MM.1S (cell line): ENCODE data around the gene CDH1.

Experiments
- DNase-seq: peaks from one replicate; pipeline ENCODE4 v3.0.0-alpha.2; 2015
- H2AFZ ChIP-seq: fragments of 300-600 bp; sonication (generic); 2 replicates; pipeline ENCODE4 v1.6.0; 2016; ENCODE audit warnings: antibody characterized with exemption, low read length
- H3F3A ChIP-seq: fragments of 300-600 bp; sonication (generic); 2 replicates; pipeline ENCODE4 v1.6.1; 2016; ENCODE audit warnings: mild to moderate bottlenecking, antibody characterized with exemption, low read length, moderate library complexity, mixed read lengths; ENCODE audit not compliant: insufficient read depth
- H3K27ac ChIP-seq: fragments of 300-600 bp; sonication (generic); 2 replicates; pipeline ENCODE4 v1.5.1; 2016; ENCODE audit warnings: mild to moderate bottlenecking, low read length
- H3K27me3 ChIP-seq: fragments of 300-600 bp; sonication (generic); replicated peaks from 2 replicates; pipeline ENCODE4 v1.6.0; 2016; ENCODE audit warnings: low read length; ENCODE audit not compliant: insufficient read depth
- H3K36me3 ChIP-seq: fragments of 300-600 bp; sonication (generic); replicated peaks from 2 replicates; pipeline ENCODE4 v1.6.1; 2016; ENCODE audit warnings: mild to moderate bottlenecking, low read length, mixed read lengths; ENCODE audit not compliant: insufficient read depth
- H3K4me1 ChIP-seq: fragments of 300-600 bp; sonication (generic); 2 replicates; pipeline ENCODE4 v1.6.1; 2016; ENCODE audit warnings: low read length, mixed read lengths
- H3K4me2 ChIP-seq: fragments of 300-600 bp; sonication (generic); 2 replicates; pipeline ENCODE4 v1.6.0; 2016; ENCODE audit warnings: low read depth, low read length
- H3K4me3 ChIP-seq: fragments of 300-600 bp; sonication (generic); 2 replicates; pipeline ENCODE4 v1.5.1; 2016; ENCODE audit warnings: low read length, mixed read lengths
- H3K79me2 ChIP-seq: fragments of 300-600 bp; sonication (generic); 2 replicates; pipeline ENCODE4 v1.6.1; 2016; ENCODE audit warnings: mixed run types, low read length, mixed read lengths
- H3K9ac ChIP-seq: fragments of 300-600 bp; sonication (generic); 2 replicates; pipeline ENCODE4 v1.6.1; 2016; ENCODE audit warnings: low read length, mixed read lengths
- H3K9me2 ChIP-seq: fragments of 300-600 bp; sonication (generic); replicated peaks from 2 replicates; pipeline ENCODE4 v1.6.1; 2016; ENCODE audit warnings: mild to moderate bottlenecking, low read length, mixed read lengths; ENCODE audit not compliant: insufficient read depth
- H3K9me3 ChIP-seq: fragments of 300-600 bp; sonication (generic); replicated peaks from 2 replicates; pipeline ENCODE4 v1.6.1; 2016; ENCODE audit warnings: mild to moderate bottlenecking, low read length, mixed read lengths; ENCODE audit not compliant: insufficient read depth
- H4K20me1 ChIP-seq: fragments of 300-600 bp; sonication (generic); 2 replicates; pipeline ENCODE4 v1.6.1; 2016; ENCODE audit warnings: mild to moderate bottlenecking, low read length, moderate library complexity, mixed read lengths; ENCODE audit not compliant: insufficient read depth
- CTCF ChIP-seq: fragments of 300-600 bp; sonication (generic); IDR thresholded peaks from 2 replicates; pipeline ENCODE4 v1.5.1; 2016; ENCODE audit warnings: antibody characterized with exemption, low read length, mixed read lengths
- EZH2 ChIP-seq: fragments of 300-600 bp; sonication (generic); optimal IDR thresholded peaks from 2 replicates; pipeline ENCODE3; 2017; ENCODE audit warnings: low read depth, mild to moderate bottlenecking, antibody characterized with exemption, low read length, mixed read lengths
- EZH2phosphoT487 ChIP-seq: fragments of 300-600 bp; sonication (generic); IDR thresholded peaks from 2 replicates; pipeline ENCODE4 v1.6.1; 2018; ENCODE audit warnings: antibody characterized with exemption, low read length

CDH1 gene

GRCh38 chr16:68732741-68733399 is 4.2 kb upstream of the CDH1 start:
- H3K9me3 ChIP-seq: no peaks in the 10 kb centered on the region

GRCh38 chr16:68733570-68733969 is 3.5 kb upstream of the CDH1 start:
- Histone ChIP-seq H3K9me3 (no peaks in the 10 kb centered on the region), H2AFZ (no peak overlapping the region), H3F3A (no peaks in the 10 kb centered on the region), H3K4me1 (no peaks in the 10 kb centered on the region), H3K9me2 (no peaks in the 10 kb centered on the region), H3K9ac (no peak overlapping the region), H3K36me3 (no peaks in the 10 kb centered on the region), H3K27ac (no peak overlapping the region), H3K4me3 (no peak overlapping the region), H3K4me2 (no peak overlapping the region), H3K79me2 (no peaks in the 10 kb centered on the region), H3K27me3 (no peaks in the 10 kb centered on the region; the same call in 1 of the 2 replicates), H4K20me1 (no peaks in the 10 kb centered on the region)
- TF ChIP-seq EZH2phosphoT487 (no peak), EZH2 (no peak), CTCF (no peak)
- no peak for DNase-seq

More at GRCh38 chr16:68732741-68733399, 4.2 kb upstream of the CDH1 start:
- Histone ChIP-seq H3K4me3 (no peak overlapping the region), H3K27me3 (no peaks in the 10 kb centered on the region; the same call in 1 of the 2 replicates), H3K4me1 (no peaks in the 10 kb centered on the region), H3K9me2 (no peaks in the 10 kb centered on the region), H2AFZ (no peak overlapping the region), H3K79me2 (no peaks in the 10 kb centered on the region), H4K20me1 (no peaks in the 10 kb centered on the region), H3K27ac (no peak overlapping the region), H3K9ac (no peak overlapping the region), H3K36me3 (no peaks in the 10 kb centered on the region), H3K4me2 (no peak overlapping the region), H3F3A (no peaks in the 10 kb centered on the region)
- TF ChIP-seq EZH2 (no peak), CTCF (no peak), EZH2phosphoT487 (no peak)
- DNase-seq: no peak

- no peaks in the 10 kb centered on the region for H3K4me1 ChIP-seq
- H3K4me2 ChIP-seq: no peak overlapping the region
- H3K36me3 ChIP-seq: no peaks in the 10 kb centered on the region
- H3K9me2 ChIP-seq: no peaks in the 10 kb centered on the region
- H3K79me2 ChIP-seq: no peaks in the 10 kb centered on the region
- no peak overlapping the region for H3K27ac ChIP-seq
- H3K4me3 ChIP-seq: no peak overlapping the region
- no peaks in the 10 kb centered on the region for H3K9me3 ChIP-seq
- TF ChIP-seq EZH2phosphoT487 (no peak), EZH2 (no peak), CTCF (no peak)
- no peak for DNase-seq
- no peaks in the 10 kb centered on the region; the same call in 1 of the 2 replicates for H3K27me3 ChIP-seq
- H3K9ac ChIP-seq: no peak overlapping the region
- H4K20me1 ChIP-seq: no peaks in the 10 kb centered on the region
- no peaks in the 10 kb centered on the region for H3F3A ChIP-seq
- no peak overlapping the region for H2AFZ ChIP-seq
These were observed 2.3 kb upstream of the CDH1 start for GRCh38 chr16:68734782-68735181.
